Loucy (cell line): ENCODE results near the gene SPATA3.

Experiments
- EZH2phosphoT487 ChIP-seq: fragments of 200-600 bp; IDR thresholded peaks from 2 replicates; pipeline ENCODE4 v1.6.1; 2018; ENCODE audit warnings: antibody characterized with exemption, mild to moderate bottlenecking, moderate library complexity, borderline replicate concordance
- TF ChIP-seq, protein P1 (sequence below): fragments of 200-600 bp; sonication (generic); conservative IDR thresholded peaks from 2 replicates; pipeline ENCODE4 v1.5.1; 2014; ENCODE audit warnings: mild to moderate bottlenecking, antibody characterized with exemption, low read length

DNA sequence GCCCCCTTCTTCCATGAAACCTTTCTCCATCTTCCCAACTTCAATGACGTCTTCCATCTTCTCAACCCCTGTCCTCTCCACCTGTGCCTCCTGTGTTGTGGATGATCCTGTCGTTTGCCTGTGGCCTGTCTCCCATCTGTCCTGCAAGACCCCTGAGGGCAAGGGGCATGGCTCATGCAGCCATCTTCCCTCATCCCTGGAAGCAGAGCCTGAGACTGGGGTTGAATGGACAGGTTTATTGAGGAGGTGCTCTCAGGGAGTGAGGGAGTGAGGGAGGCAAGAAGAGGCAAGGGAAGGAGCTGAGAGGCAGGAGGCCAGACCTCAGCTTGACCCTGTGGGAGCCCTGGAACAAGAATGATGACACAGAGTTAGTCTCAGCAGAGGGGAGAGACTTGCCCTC lies 7.3 kb downstream of the SPATA3 start:
- TF ChIP-seq, protein P1, sequence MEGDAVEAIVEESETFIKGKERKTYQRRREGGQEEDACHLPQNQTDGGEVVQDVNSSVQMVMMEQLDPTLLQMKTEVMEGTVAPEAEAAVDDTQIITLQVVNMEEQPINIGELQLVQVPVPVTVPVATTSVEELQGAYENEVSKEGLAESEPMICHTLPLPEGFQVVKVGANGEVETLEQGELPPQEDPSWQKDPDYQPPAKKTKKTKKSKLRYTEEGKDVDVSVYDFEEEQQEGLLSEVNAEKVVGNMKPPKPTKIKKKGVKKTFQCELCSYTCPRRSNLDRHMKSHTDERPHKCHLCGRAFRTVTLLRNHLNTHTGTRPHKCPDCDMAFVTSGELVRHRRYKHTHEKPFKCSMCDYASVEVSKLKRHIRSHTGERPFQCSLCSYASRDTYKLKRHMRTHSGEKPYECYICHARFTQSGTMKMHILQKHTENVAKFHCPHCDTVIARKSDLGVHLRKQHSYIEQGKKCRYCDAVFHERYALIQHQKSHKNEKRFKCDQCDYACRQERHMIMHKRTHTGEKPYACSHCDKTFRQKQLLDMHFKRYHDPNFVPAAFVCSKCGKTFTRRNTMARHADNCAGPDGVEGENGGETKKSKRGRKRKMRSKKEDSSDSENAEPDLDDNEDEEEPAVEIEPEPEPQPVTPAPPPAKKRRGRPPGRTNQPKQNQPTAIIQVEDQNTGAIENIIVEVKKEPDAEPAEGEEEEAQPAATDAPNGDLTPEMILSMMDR, result no peak
- no peak for TF ChIP-seq EZH2phosphoT487
